Measurements from ENCODE around the gene FMNL2. TPM values are rescaled to one million over a fixed set of nuclear protein-coding genes. Genes with fewer than 3 reads are reported as not detected.
A peak's percentile ranks its signal among the peaks of the same experiment; 100 is the strongest.

FMNL2 gene
- total RNA-seq, 1 experiment from 2014 or later = 33.6 TPM

DNA sequence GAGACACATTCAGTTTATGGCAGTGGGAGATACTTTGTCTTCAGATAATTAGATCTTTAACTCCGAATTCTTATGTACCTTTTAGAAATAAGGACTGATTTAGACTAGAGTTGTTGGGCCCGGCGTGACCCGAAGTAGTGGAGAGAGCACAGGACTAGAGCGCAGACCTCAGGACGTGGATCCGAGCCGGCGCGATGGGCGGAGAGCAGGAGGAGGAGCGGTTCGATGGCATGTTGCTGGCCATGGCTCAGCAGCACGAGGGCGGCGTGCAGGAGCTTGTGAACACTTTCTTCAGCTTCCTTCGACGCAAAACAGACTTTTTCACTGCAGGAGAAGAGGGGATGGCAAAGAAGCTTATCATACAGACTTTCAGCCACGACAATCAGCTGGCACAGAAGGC is 54.5 kb downstream of the FMNL2 start:
- Histone ChIP-seq H3K18ac (ENCODE audit: insufficient read length, low read depth, low read length) (no peak overlapping the region), H4K5ac (ENCODE audit: insufficient read length, low read depth, low read length) (no peak overlapping the region), H2AK5ac (ENCODE audit: insufficient read length, low read length) (no peak overlapping the region), H3T11ph (ENCODE audit: low read length) (no peak overlapping the region), H2BK20ac (ENCODE audit: low read depth, low read length, poor library complexity, severe bottlenecking) (no peak overlapping the region), H2BK15ac (ENCODE audit: low read depth, low read length) (no peak overlapping the region), H3K9me3 (ENCODE audit: control insufficient read depth, low read depth, low read length) (no peaks in the 10 kb centered on the region), H3K23ac (ENCODE audit: insufficient read length, low read depth, low read length) (no peak overlapping the region), H3K4ac (ENCODE audit: low read depth, low read length) (no peak overlapping the region), H2BK120ac (ENCODE audit: low read depth, low read length, poor library complexity, severe bottlenecking) (no peak overlapping the region), H3K14ac (ENCODE audit: insufficient read depth, low read length) (no peak overlapping the region), H2BK5ac (ENCODE audit: insufficient read length, low read length) (no peak overlapping the region), H2BK12ac (ENCODE audit: insufficient read length, low read depth, low read length) (no peak overlapping the region), H2AFZ (ENCODE audit: low read length) (no peak overlapping the region), H3K27me3 (ENCODE audit: insufficient read depth, low read length) (no peaks in the 10 kb centered on the region), H3K27ac (ENCODE audit: insufficient read length, low read depth, low read length) (no peak overlapping the region), H3K56ac (ENCODE audit: insufficient read length, low read depth, low read length) (no peak overlapping the region), H3K23me2 (ENCODE audit: insufficient read length, low read depth, low read length, poor library complexity, severe bottlenecking) (no peaks in the 10 kb centered on the region), H4K8ac (replicated peaks; ENCODE audit: insufficient read length, low read depth, low read length) (no peak overlapping the region), H3K9ac (ENCODE audit: extremely low read depth, insufficient read length, low read length) (no peak overlapping the region), H3K79me2 (ENCODE audit: insufficient read depth, low read length) (peaks cover 4% of the 10 kb centered on the region; the same call in 1 of the 2 replicates), H3K4me2 (ENCODE audit: insufficient read depth, insufficient read length, low read length) (no peak overlapping the region), H3K4me1 (ENCODE audit: insufficient read depth, low read length) (peaks cover 2% of the 10 kb centered on the region; the same call in 1 of the 2 replicates), H4K91ac (ENCODE audit: insufficient read length, low read depth, low read length) (no peak overlapping the region), H4K20me1 (ENCODE audit: control insufficient read depth, insufficient read depth, insufficient read length) (no peaks in the 10 kb centered on the region), H3K79me1 (ENCODE audit: insufficient read depth, low read depth, low read length, poor library complexity, severe bottlenecking) (peaks cover 3% of the 10 kb centered on the region)
- no peaks in the 10 kb centered on the region; a peak in 1 of 5 replicates for H3K9me3 Mint-ChIP-seq
- peaks cover 9 to 13% (median 11%) of the 10 kb centered on the region in 3 experiments for H3K36me3 Mint-ChIP-seq (ENCODE audit: insufficient read depth in 1 of 3, low read depth in 3 of 3)
- DNase-seq = no peak
- no peak overlapping the region for H3K4me3 Mint-ChIP-seq
- H3K27ac Mint-ChIP-seq = 0 out of 7 replicates have a peak overlapping the region, but pooled peaks of 2 of the 3 experiments have one; percentile 8 to 27
- no CpG with 5 or more reads among the region's 19 CpGs for WGBS (ENCODE audit: extremely low coverage, insufficient read length, low lambda C conversion rate)
- peaks cover 32 to 56% of the 10 kb centered on the region in 2 experiments for H3K4me1 Mint-ChIP-seq
- TF ChIP-seq, protein P1, sequence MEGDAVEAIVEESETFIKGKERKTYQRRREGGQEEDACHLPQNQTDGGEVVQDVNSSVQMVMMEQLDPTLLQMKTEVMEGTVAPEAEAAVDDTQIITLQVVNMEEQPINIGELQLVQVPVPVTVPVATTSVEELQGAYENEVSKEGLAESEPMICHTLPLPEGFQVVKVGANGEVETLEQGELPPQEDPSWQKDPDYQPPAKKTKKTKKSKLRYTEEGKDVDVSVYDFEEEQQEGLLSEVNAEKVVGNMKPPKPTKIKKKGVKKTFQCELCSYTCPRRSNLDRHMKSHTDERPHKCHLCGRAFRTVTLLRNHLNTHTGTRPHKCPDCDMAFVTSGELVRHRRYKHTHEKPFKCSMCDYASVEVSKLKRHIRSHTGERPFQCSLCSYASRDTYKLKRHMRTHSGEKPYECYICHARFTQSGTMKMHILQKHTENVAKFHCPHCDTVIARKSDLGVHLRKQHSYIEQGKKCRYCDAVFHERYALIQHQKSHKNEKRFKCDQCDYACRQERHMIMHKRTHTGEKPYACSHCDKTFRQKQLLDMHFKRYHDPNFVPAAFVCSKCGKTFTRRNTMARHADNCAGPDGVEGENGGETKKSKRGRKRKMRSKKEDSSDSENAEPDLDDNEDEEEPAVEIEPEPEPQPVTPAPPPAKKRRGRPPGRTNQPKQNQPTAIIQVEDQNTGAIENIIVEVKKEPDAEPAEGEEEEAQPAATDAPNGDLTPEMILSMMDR (conservative IDR thresholded peaks at IDR 0.05) = no peak
- H3K27me3 Mint-ChIP-seq (ENCODE audit: low read depth) = no peaks in the 10 kb centered on the region

All from H9 (cell line).